GM21619 (cell line): ENCODE measurements around the gene FUT8.
"Not testable (repeated sequence)": the region's sequence is repeated elsewhere in the genome, so short reads cannot be mapped to it uniquely, and the experiment has no call there.

ENCODE experiments used
- ATAC-seq: cut with Tn5 transposase; IDR thresholded peaks from one replicate; pipeline ENCODE4 v1.9.1; 2021; ENCODE audit not compliant: unreplicated experiment

Gene FUT8

GRCh38 chr14:65415613-65416012, 3.1 kb downstream of the FUT8 start:
- no peak for ATAC-seq

- no peak for ATAC-seq
Observed at GRCh38 chr14:65419593-65420252, 7.2 kb downstream of the FUT8 start.

GRCh38 chr14:65421201-65421981, 8.9 kb downstream of the FUT8 start:
- no peak for ATAC-seq

GRCh38 chr14:65422088-65422834, 9.7 kb downstream of the FUT8 start:
- ATAC-seq: no peak

- ATAC-seq: no peak
Observed at GRCh38 chr14:65423982-65424381, 11.5 kb downstream of the FUT8 start.

GRCh38 chr14:65424531-65424930, 12.0 kb downstream of the FUT8 start:
- no peak for ATAC-seq

GRCh38 chr14:65425885-65426284, 13.4 kb downstream of the FUT8 start:
- ATAC-seq: no peak

GRCh38 chr14:65426902-65427301, 14.4 kb downstream of the FUT8 start:
- ATAC-seq: not testable (repeated sequence)

- ATAC-seq: no peak
Observed at GRCh38 chr14:65428691-65429090, 16.2 kb downstream of the FUT8 start.

- ATAC-seq: no peak
Observed at GRCh38 chr14:65429757-65430156, 17.2 kb downstream of the FUT8 start.

GRCh38 chr14:65431245-65431644, 18.7 kb downstream of the FUT8 start:
- ATAC-seq: no peak

- no peak for ATAC-seq
Observed at GRCh38 chr14:65431951-65432350, 19.4 kb downstream of the FUT8 start.

- ATAC-seq: no peak
Observed at GRCh38 chr14:65432361-65432948, 19.9 kb downstream of the FUT8 start.

- ATAC-seq: no peak
Observed at GRCh38 chr14:65433157-65433556, 20.6 kb downstream of the FUT8 start.

- ATAC-seq: no peak
Observed at GRCh38 chr14:65433646-65434045, 21.1 kb downstream of the FUT8 start.

GRCh38 chr14:65434216-65434850, 21.8 kb downstream of the FUT8 start:
- ATAC-seq: no peak

GRCh38 chr14:65438266-65438933, 25.9 kb downstream of the FUT8 start:
- ATAC-seq: no peak

- no peak for ATAC-seq
Observed at GRCh38 chr14:65439117-65439516, 26.6 kb downstream of the FUT8 start.

GRCh38 chr14:65440230-65440629, 27.7 kb downstream of the FUT8 start:
- ATAC-seq: no peak

- ATAC-seq: no peak
Observed at GRCh38 chr14:65444230-65444629, 31.7 kb downstream of the FUT8 start.
